Gastrocnemius medialis (tissue), 4 donors: ENCODE data around the gene CHTF8. TPM values are rescaled to one million over a fixed set of nuclear protein-coding genes. Genes with fewer than 3 reads are reported as not detected.

Experiments
- ATAC-seq, 2 donors: fragments of 150-250 bp; one replicate each; pipeline ENCODE4 v1.9.1; 2016
- DNase-seq, 2 donors: peaks; one replicate each; pipeline ENCODE4 v3.0.0-alpha.2; 2019
- H3K27ac ChIP-seq, 4 donors: fragments of 200-600 bp; sonication (generic); 1 replicate in 1 of 4; 2 replicates in 3 of 4; pipeline ENCODE4 v1.5.1; 2016 to 2018; ENCODE audit warnings: mild to moderate bottlenecking in 2 of 4, moderate library complexity in 1 of 4
- H3K27me3 ChIP-seq, 3 donors: fragments of 200-600 bp; sonication (generic) in 2 of 3; 1 replicate in 1 of 3; 2 replicates in 2 of 3; pipeline versions ENCODE4 v1.5.1 to v1.6.0; 2016 to 2019; ENCODE audit warnings: mild to moderate bottlenecking in 1 of 3, moderate library complexity in 1 of 3
- H3K36me3 ChIP-seq, 2 donors: fragments of 200-600 bp; sonication (generic) in 1 of 2; one replicate each; pipeline ENCODE4 v1.5.1; 2017 to 2018
- H3K4me1 ChIP-seq, 2 donors: fragments of 200-600 bp; sonication (generic) in 1 of 2; one replicate each; pipeline ENCODE4 v1.5.1; 2016 to 2017; ENCODE audit warnings: mild to moderate bottlenecking in 2 of 2
- H3K4me3 ChIP-seq, 4 donors: fragments of 200-600 bp; sonication (generic) in 3 of 4; 1 replicate in 1 of 4; 2 replicates in 3 of 4; pipeline ENCODE4 v1.5.1; 2016 to 2019; ENCODE audit warnings: mild to moderate bottlenecking in 2 of 4
- H3K9me3 ChIP-seq, 3 donors: fragments of 200-600 bp; sonication (generic) in 2 of 3; 1 replicate in 1 of 3; 2 replicates in 2 of 3; pipeline ENCODE4 v1.5.1; 2016 to 2019
- POLR2A ChIP-seq, 2 donors: fragments of 450-650 bp; IDR thresholded peaks; one replicate each; pipeline ENCODE4 v1.6.1; 2017; ENCODE audit warnings: antibody characterized with exemption in 2 of 2, mild to moderate bottlenecking in 2 of 2, moderate library complexity in 2 of 2
- in situ Hi-C, 4 donors: fragments of 200-750 bp; cut with MboI; loops; one replicate each; pipeline versions ENCODE4 v1.15.0 to v1.8.0; 2017; ENCODE audit warnings: low sequenced_read_pairs in 4 of 4
- intact Hi-C: fragments of 100-400 bp; cut with DNase I; formaldehyde crosslinking; loops from one replicate; pipeline ENCODE4 v1.15.1; 2023; ENCODE audit warnings: low total_unique reads
- total RNA-seq, 4 donors: library from RNA; depleted of rRNA; stranded (reverse); fragments of >200 nt; gene quantifications; one replicate each; pipeline versions ENCODE4 v1.1.0 to v1.2.3, GENCODE V29; 2016
- TF ChIP-seq, protein P1 (sequence below), 5 experiments: fragments of 450-650 bp in 3 of 5; fragments of 200-600 bp in 2 of 5; sonication (generic) in 2 of 5; IDR thresholded peaks in 4 of 5; conservative IDR thresholded peaks in 1 of 5; 1 replicate in 4 of 5; 2 replicates in 1 of 5; pipeline ENCODE4 v1.5.1; 2016 to 2019; ENCODE audit warnings: antibody characterized with exemption in 5 of 5, mild to moderate bottlenecking in 3 of 5, moderate library complexity in 3 of 5

Gene CHTF8
- total RNA-seq, 4 donors from 2014 or later: 27.3 to 52.3 (median 34.8) TPM

DNA sequence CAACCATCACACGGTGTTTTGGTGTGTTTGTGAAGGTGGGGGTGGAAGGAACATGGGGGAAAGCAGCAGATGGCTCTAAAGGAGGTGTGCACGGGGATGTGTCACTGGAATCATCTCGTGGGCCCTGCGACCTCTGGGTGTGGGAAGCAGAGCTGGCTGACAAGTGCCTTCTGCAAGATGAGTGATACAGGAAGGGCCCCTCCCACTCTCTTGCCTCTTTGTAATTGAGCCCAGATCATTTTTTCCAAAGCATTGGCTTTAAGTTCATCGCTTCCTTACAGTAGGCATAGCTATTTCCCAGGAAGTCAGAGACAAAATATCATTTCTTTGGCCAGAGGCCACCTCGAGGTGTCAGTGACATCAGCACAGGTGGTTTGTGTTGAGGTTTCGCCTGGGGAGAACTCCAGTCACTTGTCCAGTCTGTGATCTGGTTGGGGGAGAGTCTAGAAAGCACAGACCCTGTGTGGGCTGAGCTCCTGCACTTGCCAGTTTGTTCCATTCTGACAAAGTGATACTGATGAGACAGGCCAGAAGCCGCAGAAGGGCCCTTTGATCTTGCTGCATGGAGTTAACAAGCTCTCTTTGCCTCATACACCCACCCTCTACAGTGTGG is 33.9 kb upstream of the CHTF8 start:
- no peak for TF ChIP-seq POLR2A (IDR thresholded peaks at IDR 0.05)
- TF ChIP-seq, protein P1, sequence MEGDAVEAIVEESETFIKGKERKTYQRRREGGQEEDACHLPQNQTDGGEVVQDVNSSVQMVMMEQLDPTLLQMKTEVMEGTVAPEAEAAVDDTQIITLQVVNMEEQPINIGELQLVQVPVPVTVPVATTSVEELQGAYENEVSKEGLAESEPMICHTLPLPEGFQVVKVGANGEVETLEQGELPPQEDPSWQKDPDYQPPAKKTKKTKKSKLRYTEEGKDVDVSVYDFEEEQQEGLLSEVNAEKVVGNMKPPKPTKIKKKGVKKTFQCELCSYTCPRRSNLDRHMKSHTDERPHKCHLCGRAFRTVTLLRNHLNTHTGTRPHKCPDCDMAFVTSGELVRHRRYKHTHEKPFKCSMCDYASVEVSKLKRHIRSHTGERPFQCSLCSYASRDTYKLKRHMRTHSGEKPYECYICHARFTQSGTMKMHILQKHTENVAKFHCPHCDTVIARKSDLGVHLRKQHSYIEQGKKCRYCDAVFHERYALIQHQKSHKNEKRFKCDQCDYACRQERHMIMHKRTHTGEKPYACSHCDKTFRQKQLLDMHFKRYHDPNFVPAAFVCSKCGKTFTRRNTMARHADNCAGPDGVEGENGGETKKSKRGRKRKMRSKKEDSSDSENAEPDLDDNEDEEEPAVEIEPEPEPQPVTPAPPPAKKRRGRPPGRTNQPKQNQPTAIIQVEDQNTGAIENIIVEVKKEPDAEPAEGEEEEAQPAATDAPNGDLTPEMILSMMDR (IDR thresholded peaks at IDR 0.05 in 4 of 5, conservative IDR thresholded peaks at IDR 0.05 in 1 of 5): no peak
- DNase-seq (no peak), ATAC-seq (no peak)
- Histone ChIP-seq H3K4me1 (no peaks in the 10 kb centered on the region), H3K36me3 (peaks cover 0 to 82% of the 10 kb centered on the region in 2 donors), H3K27ac (no peak overlapping the region), H3K4me3 (no peak overlapping the region), H3K27me3 (no peaks in the 10 kb centered on the region), H3K9me3 (no peaks in the 10 kb centered on the region)
- in situ Hi-C loops (loop anchor here in 1 of 4 donors (25.0 kb wide), 1 partner anchor 121 kb away; no protein-coding TSS in a partner anchor), intact Hi-C loops (no loop called here)

DNA sequence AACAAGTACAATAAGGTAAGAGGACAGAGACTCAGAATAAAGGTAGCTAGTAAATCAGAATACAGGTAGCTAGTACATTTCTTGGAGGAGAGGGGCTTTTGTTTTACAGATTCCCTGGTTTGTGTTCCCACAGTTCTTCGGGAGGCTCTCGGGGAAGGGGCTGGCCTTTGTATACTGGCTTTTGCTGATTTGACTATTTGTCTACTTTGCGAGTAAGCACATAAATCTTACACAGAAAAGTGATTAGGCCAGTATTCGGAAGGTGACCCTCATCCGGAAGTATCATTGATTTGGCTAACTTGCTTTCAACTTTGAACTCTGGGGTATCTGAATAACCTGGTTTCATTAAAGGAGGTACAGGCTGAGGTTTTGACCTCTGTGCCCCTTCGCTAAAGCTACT is 33.2 kb upstream of the CHTF8 start:
- intact Hi-C loops: no loop called here
- in situ Hi-C loops: loop anchor here in 1 of 4 donors (25.0 kb wide), 1 partner anchor 122 kb away; no protein-coding TSS in a partner anchor
- ATAC-seq (no peak), DNase-seq (no peak)
- Histone ChIP-seq H3K27me3 (no peaks in the 10 kb centered on the region), H3K4me3 (no peak overlapping the region), H3K36me3 (peaks cover 0 to 90% of the 10 kb centered on the region in 2 donors), H3K4me1 (no peaks in the 10 kb centered on the region), H3K27ac (no peak overlapping the region), H3K9me3 (no peaks in the 10 kb centered on the region)
- no peak for TF ChIP-seq POLR2A (IDR thresholded peaks at IDR 0.05)
- TF ChIP-seq, protein P1 (IDR thresholded peaks at IDR 0.05 in 4 of 5, conservative IDR thresholded peaks at IDR 0.05 in 1 of 5): no peak

DNA sequence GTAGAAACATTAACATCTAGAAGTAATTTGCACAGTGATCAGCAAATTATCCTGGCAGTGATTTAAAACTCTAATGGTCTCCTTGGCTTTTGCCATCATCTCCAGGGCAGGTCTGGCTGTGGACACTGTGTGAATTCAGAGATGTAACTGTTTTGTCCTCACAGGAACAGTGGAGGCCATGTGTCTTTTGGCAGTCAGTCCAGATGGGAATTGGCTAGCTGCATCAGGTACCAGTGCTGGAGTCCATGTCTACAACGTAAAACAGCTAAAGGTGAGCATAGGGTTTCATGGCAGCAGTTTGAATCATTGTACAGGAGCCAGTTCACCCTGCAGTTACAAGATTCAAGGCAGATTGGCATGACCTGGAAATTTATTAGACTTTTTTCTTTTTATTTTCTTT is 27.8 kb upstream of the CHTF8 start:
- in situ Hi-C loops (loop anchor here in 1 of 4 donors (25.0 kb wide), 1 partner anchor 127 kb away; no protein-coding TSS in a partner anchor), intact Hi-C loops (no loop called here)
- Histone ChIP-seq H3K27ac (no peak overlapping the region), H3K9me3 (no peaks in the 10 kb centered on the region), H3K36me3 (peaks cover 0 to 88% of the 10 kb centered on the region in 2 donors), H3K4me1 (no peaks in the 10 kb centered on the region), H3K4me3 (no peak overlapping the region), H3K27me3 (no peaks in the 10 kb centered on the region)
- TF ChIP-seq, protein P1 (IDR thresholded peaks at IDR 0.05 in 4 of 5, conservative IDR thresholded peaks at IDR 0.05 in 1 of 5): no peak
- TF ChIP-seq POLR2A (IDR thresholded peaks at IDR 0.05): no peak
- ATAC-seq (no peak), DNase-seq (no peak)

DNA sequence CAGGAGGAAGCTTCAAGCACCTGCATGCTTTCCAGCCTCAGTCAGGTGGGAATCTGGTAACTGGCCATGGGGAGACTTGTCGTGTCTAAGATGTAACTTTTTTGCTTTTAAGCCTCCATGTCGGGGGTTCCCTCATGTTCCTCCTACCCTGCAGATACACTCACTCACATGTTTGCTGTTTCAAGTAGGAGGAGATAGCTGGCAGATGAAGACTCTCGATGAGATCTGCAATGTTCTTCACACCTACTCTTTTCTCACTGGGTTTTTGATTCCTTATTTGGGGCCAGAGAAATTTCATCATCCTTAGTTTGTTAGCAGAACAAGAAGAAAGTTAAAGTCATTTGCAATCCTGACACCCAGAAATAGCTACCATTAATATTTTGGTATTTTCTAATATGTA is 24.8 kb upstream of the CHTF8 start:
- DNase-seq (no peak), ATAC-seq (no peak)
- Histone ChIP-seq H3K27ac (no peak overlapping the region), H3K27me3 (no peaks in the 10 kb centered on the region), H3K4me1 (no peaks in the 10 kb centered on the region), H3K4me3 (no peak overlapping the region), H3K36me3 (peaks cover 0 to 94% of the 10 kb centered on the region in 2 donors), H3K9me3 (no peaks in the 10 kb centered on the region)
- TF ChIP-seq, protein P1 (IDR thresholded peaks at IDR 0.05 in 4 of 5, conservative IDR thresholded peaks at IDR 0.05 in 1 of 5): no peak
- no peak for TF ChIP-seq POLR2A (IDR thresholded peaks at IDR 0.05)
- in situ Hi-C loops (loop anchor here in 2 of 4 donors (10.0 to 25.0 kb wide), 2 partner anchors 128 to 130 kb away; no protein-coding TSS in a partner anchor), intact Hi-C loops (no loop called here)
